ENCODE results near the gene MBOAT7.

Gene MBOAT7

GRCh38 chr19:54138489-54139256 is 50.7 kb downstream of the MBOAT7 start:
- DNase-seq (ENCODE audit: low read depth): no peak

GRCh38 chr19:54137699-54138488 is 51.5 kb downstream of the MBOAT7 start, which contains the start of gene CNOT3:
Gene CNOT3, plus strand, starts transcription at chr19:54137762. Its CDS starts 5,217 bp downstream, at chr19:54142979.
- DNase-seq (ENCODE audit: low read depth): no peak

- peak; percentile 91 for DNase-seq (ENCODE audit: low read depth)
Measured at GRCh38 chr19:54136864-54137698, 52.3 kb downstream of the MBOAT7 start.

GRCh38 chr19:54136086-54136863 is 53.1 kb downstream of the MBOAT7 start:
- no peak for DNase-seq (ENCODE audit: low read depth)

- DNase-seq (ENCODE audit: low read depth): no peak
Measured at GRCh38 chr19:54133957-54134590, 55.3 kb downstream of the MBOAT7 start.

- DNase-seq (ENCODE audit: low read depth): no peak
Measured at GRCh38 chr19:54133312-54133956, 55.9 kb downstream of the MBOAT7 start.

- no peak for DNase-seq (ENCODE audit: low read depth)
Measured at GRCh38 chr19:54129617-54129996, 59.8 kb downstream of the MBOAT7 start.

GRCh38 chr19:54128796-54129616 is 60.4 kb downstream of the MBOAT7 start:
- DNase-seq (ENCODE audit: low read depth): no peak

- DNase-seq (ENCODE audit: low read depth): no peak
Measured at GRCh38 chr19:54128441-54128725, 61.0 kb downstream of the MBOAT7 start.

- no peak for DNase-seq (ENCODE audit: low read depth)
Measured at GRCh38 chr19:54127688-54128440, 61.5 kb downstream of the MBOAT7 start.

- DNase-seq (ENCODE audit: low read depth): no peak
Measured at GRCh38 chr19:54125713-54126112, 63.7 kb downstream of the MBOAT7 start.

- DNase-seq (ENCODE audit: low read depth): no peak
Measured at GRCh38 chr19:54124393-54124792, 65.0 kb downstream of the MBOAT7 start.

GRCh38 chr19:54123682-54124081 is 65.7 kb downstream of the MBOAT7 start:
- DNase-seq (ENCODE audit: low read depth): no peak
